SH-SY5Y (cell line): Measurements from ENCODE around the gene ZNF358.

Experiments used
- GATA2 ChIP-seq: IDR thresholded peaks from 2 replicates; pipeline ENCODE4 v1.6.1; 2011; ENCODE audit warnings: mild to moderate bottlenecking, low read depth, low read length
- GATA3 ChIP-seq: IDR thresholded peaks from 2 replicates; pipeline ENCODE4 v1.6.1; 2011; ENCODE audit warnings: low read depth, mild to moderate bottlenecking, low read length, moderate library complexity

DNA sequence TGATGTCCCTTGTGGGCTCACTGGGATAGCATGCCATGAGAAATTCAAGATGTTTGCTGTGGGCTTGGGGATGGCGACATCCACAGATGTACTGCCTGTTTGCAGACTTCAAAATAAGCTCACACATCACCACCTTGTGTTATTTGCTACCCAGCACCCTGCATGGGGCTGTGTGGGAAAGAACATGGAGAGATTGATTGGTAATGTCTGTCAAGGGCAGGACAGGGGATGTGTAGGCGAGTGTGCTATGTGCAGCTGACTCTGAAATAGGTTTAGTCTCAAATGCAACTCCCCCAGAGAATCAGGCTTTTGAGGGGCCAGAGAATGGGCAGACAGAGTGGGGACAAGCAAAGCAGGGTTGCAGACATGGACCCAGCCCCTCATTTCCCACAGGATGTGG is 44.4 kb downstream of the ZNF358 start:
- TF ChIP-seq GATA2 (no peak), GATA3 (no peak)
